T1000 (cell line): ENCODE data around the gene POLR2L.

ENCODE experiments used
- DNase-seq: peaks from one replicate; lab custom pipeline; 2025; ENCODE audit warnings: mixed read lengths; lab: John Stamatoyannopoulos, UW

POLR2L gene

DNA sequence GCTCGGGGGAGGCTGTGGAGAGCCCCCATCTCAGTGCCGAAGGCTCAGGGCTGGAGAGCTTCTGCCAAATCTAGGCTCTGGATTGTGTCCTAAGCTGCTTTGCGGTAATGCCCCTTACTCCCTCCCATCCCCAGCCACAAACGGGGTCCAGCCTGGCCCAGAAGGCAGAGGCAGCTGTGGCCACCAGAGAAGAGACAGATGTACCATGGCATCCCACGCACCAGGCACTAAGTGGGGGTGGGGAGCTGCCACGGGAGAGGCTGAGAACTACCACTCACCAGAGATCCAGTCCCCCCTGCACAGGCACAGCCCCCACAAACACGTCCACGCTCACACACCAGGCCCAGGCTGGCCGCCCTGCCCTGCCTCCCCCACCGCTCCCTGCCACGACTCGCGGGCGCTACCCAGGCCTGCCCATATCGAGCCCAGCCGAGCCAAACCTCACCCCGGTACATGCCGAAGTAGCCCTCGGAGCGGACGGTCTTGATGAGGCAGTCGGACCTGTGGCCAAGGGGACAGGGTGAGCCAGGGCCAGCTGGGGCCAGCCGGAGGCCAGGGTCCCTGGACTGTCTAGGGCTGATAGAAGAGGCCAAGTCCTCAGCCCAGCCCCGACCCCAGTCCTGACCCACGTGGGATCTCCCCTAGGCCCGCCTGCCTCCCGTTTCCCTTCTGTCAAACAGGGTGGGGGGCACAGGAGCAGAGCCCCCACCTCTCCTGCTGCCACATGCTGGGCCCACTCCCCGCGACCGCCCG lies 48.1 kb downstream of the POLR2L start:
- DNase-seq = no peak

DNA sequence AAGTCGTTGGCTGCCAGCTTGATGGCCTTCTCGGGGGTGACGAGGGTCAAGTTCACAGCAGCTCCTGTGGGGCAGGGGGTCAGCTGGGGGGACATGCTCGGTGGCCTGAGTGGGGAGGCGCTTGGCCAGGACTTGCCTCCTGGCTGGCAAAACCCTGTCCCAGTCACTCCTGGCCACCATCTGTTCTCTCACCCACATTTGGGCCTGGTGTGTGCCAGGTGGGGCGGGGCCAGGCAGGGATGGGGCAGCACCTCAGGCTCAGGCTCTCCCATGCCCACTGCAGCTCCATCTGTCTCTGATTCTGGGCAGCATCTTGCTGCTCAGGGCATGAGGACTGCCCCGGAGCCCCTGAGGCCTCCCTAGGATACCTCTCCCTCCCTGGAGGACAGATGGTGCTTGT lies 48.8 kb downstream of the POLR2L start:
- no peak for DNase-seq

- DNase-seq = no peak
Observed at GRCh38 chr11:792873-793272, 49.5 kb downstream of the POLR2L start.

DNA sequence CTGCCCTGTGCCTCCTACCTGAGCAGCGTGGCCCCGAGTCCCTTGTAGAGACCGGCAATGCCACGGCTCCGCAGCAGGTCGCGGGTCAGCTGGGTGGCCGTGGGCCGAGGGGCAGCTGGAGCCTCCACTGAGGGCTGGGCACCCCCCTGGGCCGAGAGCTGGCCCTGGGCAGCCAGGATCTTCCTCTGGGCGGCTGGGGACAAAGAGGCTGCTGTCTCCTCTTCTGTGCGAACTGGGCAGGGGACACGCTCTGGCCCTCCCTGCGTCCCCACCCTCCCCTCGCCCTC lies 49.9 kb downstream of the POLR2L start:
- no peak for DNase-seq

GRCh38 chr11:791658-792534 lies 50.4 kb downstream of the POLR2L start:
- DNase-seq = no peak

DNA sequence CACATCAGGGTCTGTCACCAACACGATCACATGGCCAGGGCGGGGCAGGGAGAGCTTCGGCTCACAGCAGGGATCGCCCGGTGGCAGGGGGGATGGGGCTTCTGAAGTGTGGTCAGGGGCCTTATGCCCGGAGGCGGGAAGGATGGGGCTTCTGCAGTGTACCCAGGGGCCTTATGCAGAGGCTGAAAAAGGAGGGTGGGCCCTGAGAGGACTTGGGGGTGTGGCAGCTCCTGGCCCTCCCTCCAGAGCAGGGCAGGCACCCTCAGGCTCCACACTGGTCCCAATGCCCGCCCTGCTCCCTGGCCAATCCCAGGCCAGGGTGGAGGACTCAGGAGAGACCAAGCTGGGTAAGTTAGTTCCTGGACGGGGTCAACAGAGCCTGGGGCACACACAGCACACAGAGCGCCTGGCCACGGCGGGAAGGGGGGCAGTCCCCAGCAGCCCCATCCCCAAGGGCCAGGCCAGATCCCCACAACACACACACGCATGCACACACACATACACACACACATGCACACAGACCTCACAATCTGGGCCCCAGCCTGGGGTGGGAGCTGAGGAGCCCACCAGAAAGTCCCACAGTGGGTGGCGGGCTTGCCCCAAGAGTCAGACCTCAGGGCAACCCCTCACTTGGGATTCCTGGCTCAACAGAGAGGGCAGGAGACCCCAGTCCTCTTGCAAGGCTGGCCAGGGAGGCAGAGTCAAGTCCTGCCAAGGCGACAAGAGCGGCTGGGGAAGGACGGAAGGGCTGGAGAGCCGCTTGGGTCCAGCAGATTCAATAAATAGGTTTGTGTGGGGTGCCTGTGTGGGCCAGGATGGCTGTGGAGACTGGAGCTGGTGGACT lies 51.4 kb downstream of the POLR2L start:
- peak; percentile 14 for DNase-seq

GRCh38 chr11:789943-790342 lies 52.4 kb downstream of the POLR2L start, which contains the start of gene CEND1:
Gene CEND1, minus strand, starts transcription at chr11:790090. Its CDS starts 1,514 bp downstream, at chr11:788576.
- DNase-seq = no peak
